ENCODE results near the gene COLEC11.

DNA sequence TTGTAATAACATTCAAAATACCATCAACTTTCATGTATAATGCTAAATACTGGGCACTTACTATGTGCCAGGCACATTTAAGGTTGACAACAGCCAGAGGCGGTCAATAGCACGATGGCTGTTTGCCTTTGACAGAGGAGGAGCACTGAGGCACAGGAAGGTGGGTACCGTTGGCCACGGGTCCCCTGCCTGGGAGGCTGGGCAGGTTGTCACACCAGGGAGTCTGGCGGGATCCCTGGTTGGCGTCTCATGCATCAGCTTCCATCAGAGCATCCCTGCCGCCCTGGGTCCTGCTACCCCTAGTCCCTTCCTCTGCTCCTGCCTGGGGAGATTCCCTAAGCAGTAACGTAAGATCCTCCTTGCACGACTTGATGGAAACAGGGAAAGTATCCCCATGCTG is 82.5 kb downstream of the COLEC11 start:
- TF ChIP-seq POLR2A (IDR thresholded peaks at IDR 0.05; ENCODE audit: low read length) (no peak), GATA1 (IDR thresholded peaks at IDR 0.05; ENCODE audit: low read depth, low read length) (no peak)

Data from erythroblast (primary cell).